NCI-H82 (cell line): Measurements from ENCODE around the gene TGM6.
A peak's percentile ranks its signal among the peaks of the same experiment; 100 is the strongest.
"Not testable (repeated sequence)": the region's sequence is repeated elsewhere in the genome, so short reads cannot be mapped to it uniquely, and the experiment has no call there.

Source experiments
- DNase-seq: peaks from one replicate; lab custom pipeline; 2025; lab: John Stamatoyannopoulos, UW

TGM6 gene

DNA sequence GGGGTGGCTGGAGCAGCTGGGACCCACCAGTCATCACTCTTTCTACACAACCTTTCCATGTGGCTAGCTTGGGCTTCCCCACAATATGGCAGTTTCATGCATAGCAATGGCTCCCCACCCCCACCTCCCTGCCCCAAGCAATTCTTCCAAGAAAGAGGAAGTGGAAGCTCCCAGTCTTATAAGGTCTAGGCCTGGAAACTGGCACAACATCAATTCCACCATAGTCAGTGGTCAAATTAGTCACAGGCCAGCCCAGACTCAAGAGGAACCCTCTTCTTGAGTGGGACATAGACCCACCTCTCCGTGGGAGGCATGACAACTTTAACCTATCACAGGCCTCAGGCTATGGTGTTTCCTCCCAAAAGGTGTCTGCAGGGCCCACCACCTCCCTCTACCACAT is 17.7 kb downstream of the TGM6 start:
- no peak for DNase-seq

DNA sequence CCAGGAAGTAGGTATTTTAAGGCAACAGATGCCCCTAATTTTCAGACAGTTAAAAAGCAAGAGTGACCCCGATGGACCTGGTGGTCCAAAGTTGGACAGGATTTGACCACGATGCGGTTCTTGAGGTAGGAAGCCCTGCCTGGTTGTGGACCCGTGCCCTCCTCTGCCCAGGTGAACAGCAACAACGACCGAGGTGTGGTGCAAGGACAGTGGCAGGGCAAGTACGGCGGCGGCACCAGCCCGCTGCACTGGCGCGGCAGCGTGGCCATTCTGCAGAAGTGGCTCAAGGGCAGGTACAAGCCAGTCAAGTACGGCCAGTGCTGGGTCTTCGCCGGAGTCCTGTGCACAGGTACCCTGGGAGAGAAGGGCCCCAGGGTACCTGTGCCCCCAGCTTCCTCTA is 18.7 kb downstream of the TGM6 start:
- DNase-seq = no peak

DNA sequence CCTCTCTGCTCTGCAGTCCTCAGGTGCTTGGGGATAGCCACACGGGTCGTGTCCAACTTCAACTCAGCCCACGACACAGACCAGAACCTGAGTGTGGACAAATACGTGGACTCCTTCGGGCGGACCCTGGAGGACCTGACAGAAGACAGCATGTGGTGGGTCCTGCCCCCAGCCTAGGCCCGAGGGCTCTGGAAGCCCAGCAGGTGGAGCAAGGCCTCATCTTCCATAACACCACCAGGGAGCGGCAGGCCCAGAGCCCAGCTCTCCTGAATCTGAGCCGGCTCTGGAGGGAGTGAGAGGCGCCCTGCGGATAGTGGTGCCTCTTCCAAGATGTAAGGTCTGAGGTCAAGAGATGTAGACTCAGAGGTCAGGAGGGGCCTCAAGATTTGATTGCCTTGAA is 19.6 kb downstream of the TGM6 start:
- DNase-seq = no peak

DNA sequence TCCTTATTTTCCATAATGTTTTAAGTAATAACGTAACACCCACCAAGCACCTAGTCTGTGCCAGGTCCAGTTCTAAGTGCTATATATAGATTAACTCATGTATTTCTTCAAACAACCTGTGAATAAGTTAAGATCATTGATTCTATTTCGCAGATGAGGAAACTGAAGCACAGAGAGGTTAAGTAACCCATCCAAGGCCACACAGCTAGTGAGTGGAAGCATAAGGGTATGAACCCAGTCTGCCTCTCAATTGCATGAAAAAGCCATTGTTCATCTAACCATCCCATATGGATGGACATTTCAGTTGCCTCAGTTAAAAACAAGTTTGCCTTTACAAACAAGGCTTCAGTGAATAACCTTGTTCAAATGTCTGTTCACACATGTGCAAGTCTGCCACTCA is 20.8 kb downstream of the TGM6 start:
- DNase-seq = no peak

DNA sequence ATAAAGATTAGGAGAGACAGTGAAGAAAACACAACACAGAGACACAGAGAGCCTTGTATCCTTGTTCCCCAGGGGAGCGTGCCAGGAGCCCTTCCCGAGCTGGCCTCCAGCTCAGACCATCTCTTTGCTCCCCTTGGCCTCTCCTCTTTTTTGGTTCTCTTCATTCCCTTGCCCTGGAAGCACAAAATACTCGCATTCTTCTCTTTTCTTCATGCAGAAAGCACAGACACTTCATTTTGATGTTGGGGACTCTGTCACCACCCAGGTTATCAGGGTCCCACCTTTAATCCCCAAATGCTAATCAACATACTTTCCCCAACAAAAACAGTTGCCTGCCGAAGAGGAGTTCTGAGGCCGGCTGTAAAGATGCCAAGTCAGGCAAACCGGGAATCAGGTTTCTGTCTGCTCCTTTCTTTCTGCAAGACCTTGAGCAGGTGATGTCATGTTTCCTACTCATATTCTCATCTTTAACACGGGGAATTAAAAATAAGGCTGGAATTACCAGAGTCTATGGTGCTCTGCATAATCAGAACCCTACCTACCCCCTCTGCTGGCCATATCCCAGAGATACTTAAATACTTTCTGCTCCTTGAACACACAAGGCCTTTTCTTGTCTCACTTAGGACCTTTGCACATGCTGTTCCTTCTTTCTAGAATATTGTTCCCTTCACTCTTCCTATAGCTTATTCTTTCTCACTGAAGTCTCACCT is 21.7 kb downstream of the TGM6 start:
- peak; percentile 34 for DNase-seq

DNA sequence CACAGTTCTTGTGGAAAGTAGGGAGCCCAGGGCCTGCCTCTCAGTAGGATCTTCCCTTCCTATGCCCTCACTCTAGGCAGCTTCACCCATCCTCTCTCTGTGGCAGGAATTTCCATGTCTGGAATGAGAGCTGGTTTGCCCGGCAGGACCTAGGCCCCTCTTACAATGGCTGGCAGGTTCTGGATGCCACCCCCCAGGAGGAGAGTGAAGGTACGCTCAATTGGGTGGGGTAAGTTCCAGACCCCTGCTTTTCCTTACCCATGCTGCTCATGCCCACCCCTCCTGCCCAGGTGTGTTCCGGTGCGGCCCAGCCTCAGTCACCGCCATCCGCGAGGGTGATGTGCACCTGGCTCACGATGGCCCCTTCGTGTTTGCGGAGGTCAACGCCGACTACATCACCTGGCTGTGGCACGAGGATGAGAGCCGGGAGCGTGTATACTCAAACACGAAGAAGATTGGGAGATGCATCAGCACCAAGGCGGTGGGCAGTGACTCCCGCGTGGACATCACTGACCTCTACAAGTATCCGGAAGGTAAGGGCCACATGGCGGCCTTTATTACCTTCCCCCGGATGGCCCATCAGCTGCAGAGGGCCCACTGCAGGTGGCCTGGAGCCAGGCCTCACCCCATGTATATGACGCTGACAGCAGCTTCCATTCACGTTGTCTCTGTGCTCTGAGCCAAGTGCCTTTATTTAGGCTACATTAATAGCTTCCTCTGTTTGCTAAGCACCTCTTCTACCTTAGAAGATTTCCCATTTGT is 22.8 kb downstream of the TGM6 start:
- DNase-seq = no peak

DNA sequence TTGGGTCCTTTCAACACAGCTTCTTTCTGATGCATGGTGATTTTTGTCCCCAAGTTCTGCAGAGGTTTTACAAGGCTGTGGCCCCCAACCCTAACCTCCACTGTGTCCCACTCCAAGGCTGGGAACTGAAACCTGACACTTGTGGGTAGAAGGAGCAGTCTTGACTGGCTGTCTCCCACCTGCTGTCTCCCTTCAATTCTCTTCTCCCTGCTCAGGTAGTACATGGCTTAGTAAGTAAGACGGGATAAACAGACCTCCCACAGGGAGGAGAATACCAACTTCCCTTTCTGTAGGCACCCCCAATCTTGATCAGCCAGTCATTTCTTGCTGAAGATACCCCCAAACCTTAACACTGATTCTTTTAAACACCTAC is 25.0 kb downstream of the TGM6 start:
- DNase-seq = no peak

DNA sequence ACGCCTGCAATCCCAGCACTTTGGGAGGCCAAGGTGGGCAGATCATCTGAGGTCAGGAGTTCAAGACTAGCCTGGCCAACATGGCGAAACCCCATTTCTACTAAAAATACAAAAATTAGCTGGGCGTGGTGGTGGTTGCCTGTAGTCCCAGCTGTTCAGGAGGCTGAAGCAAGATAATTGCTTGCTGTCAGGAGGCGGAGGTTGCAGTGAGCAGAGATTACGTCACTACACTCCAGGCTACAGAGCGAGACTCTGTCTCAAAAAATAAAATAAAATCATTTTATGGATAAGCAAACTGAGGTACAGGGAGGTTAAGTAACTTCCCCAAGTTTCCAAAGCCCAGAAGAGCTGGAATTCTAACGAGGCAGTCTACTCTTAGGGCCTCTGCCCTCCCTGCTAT is 26.7 kb downstream of the TGM6 start:
- not testable (repeated sequence) for DNase-seq

DNA sequence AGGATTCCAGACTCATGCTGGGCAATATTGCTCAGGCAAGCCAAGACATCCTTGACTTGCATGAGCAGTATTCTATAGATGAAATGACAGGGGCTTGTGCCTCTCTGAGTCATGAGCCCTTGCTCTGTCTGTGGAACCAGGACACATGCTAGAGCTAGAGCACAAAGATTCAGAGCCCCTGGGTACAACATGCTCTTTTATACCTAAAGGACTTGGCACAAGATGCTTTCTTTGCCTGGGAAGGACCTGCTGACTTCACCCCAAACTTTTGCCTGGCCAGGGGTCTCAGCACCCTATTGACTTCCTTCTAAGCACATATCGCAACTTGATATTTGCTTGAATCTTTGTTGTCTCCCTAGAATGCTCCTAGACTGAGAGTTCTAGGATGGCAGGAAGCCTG is 27.4 kb downstream of the TGM6 start:
- no peak for DNase-seq

DNA sequence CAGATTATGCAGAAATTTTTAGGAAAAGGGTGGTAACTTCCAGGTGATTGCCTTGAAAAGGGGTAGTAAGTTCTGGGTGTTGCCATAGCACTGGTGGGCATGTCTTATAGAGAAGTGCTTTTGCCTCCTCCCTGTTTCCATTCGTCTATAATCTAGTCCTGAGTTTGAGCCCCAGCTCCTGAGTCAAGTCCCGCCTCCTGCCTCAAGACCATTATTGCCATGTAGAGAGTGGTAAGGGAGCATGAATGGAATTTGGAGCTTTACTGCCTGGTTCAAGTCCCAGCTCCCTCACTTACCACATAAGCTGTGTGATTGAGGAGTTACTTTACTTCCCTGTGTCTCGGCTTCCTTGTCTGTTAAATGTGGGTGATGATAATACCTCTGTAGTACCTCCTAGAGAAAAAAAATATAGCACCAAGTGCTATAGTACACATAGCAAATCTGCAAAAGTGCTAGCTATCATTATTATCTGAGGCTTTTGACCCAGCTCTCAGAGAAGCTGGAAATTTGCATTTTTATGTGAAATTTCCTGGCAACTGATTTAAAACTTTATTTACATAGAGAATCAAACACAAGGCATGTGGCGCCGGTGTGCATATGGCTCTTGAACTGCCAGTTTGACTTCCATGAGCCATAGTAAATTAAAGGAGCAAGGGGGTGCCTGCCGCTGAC is 36.0 kb downstream of the TGM6 start:
- DNase-seq = no peak

DNA sequence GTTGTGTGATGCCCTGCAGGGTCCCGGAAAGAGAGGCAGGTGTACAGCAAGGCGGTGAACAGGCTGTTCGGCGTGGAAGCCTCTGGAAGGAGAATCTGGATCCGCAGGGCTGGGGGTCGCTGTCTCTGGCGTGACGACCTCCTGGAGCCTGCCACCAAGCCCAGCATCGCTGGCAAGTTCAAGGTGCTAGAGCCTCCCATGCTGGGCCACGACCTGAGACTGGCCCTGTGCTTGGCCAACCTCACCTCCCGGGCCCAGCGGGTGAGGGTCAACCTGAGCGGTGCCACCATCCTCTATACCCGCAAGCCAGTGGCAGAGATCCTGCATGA is 36.5 kb downstream of the TGM6 start:
- no peak for DNase-seq

DNA sequence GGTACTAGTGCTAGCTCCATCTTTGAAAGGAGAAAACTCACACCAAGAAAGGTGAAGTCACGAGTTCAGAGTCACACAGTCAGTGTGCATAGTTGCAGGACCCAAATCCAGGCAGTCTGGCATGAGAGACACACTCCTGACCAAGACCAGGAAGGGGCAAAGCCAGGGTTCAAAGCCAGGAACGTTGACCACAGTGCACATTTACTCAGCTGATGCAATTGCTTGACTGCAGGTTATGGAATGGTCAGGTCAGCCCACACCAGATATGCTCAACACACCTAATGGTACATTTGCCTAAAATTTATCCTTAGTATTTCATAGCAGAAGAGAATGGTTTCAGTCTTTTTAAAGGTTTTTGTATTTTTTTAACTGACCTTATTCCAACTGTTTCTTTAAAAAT is 37.7 kb downstream of the TGM6 start:
- no peak for DNase-seq

DNA sequence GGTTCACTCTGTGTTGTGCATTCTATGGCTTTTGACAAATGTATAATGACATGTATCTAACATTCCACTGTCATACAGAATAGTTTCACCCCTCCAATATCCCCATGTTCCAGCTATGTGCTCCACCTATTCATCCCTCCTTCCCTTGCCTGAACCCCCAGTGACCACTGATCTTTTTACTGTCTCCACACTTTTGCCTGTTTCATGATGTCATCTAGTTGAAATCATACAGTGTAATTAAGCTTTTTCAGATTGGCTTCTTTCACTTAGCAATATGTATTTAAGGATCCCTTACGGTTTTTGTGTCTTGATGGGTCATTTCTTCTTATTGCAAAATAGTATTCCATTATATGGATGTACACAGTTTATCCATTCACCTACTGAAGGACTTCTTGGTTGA is 39.8 kb downstream of the TGM6 start:
- DNase-seq = no peak

DNA sequence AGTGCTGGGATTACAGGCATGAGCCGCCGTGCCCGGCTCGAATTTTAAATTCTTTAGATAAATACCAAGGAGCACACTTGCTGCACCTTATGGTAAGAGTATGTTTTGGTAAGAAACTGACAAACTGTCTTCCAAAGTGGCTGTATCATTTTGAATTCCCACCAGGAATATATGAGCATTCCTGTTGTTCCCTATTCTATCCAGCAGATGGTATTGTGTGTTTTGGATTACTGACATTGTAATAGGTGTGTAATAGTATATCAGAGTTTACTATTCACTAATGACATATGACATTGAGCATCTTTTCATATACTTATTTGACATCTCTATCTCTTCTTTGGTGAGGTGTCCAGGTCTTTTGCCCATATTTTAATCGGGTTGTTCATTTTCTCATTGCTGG is 40.5 kb downstream of the TGM6 start:
- peak; percentile 31 for DNase-seq

DNA sequence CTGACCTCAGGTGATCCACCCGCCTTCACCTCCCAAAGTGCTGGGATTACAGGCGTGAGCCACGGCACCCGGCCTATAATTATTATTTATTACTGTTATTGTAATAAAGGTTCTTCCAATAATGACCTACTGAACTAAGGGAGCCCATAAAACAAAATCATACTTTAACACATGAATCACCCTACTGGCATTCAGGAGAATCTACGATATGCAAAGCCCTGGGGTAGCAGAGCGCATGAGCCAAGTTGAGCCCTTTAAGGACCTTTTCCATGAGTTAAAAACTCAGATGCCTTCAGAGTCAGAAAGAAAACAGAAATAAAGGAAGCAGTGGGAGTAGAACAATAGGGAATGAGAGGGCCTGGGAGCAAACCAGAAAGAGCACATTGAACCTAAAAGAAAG is 48.4 kb downstream of the TGM6 start:
- no peak for DNase-seq

DNA sequence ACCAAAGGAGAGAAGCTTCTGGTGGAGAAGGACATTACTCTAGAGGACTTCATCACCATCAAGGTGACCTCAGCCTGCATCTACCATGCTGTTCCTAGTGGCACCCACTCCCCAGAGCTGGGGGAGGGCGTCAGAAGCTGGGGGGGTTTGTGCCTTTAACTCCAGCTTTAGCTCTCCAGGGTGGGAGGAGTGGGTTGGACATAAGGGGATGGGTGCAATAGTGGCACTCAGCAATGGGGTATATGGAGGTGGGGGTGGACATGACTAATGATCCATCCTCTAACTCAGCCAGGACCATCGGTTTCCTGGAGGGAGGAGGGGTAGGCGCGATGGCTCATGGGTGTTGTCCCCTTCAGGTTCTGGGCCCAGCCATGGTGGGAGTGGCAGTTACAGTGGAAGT is 49.8 kb downstream of the TGM6 start:
- no peak for DNase-seq

DNA sequence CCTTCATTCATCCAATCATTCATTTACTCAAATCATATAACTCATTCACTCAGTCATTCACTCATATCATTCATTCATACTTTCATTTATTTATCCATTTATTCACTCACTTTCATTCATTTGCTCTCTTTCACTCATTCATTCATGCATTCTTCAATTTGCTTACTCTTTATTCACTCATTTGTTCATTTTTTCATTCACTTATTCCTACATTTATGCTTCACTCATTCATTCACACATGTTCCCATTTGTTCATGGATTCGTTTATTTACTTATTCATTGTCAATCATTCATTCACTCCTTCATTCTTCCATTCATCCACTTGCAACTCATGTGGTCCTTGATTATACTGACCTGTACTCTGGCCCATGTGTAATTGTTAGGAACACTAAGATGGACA is 50.5 kb downstream of the TGM6 start:
- DNase-seq = no peak

DNA sequence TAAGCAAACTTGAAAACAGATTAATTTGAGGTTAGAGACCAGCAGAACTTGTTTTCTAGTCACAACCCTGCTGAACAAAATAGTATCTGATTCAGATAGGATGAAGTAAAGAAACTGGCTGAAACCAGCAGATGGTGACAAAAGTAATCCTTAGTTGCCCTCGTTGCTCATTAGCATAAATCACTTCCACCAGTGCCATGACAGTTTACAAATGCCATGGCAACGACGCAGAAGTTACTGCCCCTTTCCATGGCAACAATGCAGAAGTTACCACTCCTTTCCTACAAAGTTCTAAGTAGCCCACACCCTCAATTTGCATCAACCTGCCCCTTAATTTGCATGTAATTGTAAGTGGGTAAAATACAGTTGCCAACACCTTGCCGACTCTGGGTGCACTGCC is 66.1 kb downstream of the TGM6 start:
- DNase-seq = peak; percentile 71

DNA sequence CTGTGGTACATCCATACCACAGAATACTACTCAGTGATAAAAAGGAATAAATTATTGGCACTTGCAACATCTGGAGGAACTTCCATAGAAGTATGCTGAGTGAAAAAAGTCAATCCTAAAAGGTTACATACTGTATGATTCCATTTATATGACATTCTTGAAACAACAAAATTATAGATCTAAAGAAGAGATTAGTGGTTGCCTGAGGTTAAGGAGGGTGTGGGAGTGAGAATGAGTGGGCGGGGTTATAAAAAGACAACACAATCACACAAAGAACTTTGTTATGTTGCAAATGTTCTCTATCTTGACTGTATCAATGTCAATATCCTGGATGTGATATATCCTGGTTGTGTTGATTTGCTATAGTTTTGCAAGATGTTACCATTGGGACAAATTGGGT is 68.7 kb downstream of the TGM6 start:
- no peak for DNase-seq

DNA sequence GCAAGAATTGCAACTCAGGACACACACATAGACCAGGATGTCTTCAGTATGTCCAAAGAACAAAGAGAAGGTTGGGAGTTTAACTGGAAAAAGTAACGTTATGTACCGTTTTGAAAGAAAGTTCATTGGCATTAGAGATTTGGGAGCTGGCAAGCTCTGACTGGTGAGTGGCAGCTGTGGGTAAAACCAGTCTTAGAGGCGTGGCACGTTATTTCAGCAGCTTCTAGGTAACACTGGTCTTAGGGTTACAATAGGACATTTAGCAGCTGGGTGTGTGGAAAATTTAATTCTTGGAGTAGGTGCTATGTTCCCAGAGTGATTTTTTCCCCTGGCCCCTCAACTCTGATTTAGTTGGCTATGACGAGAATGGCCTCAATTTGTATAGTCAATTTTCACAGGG is 70.7 kb downstream of the TGM6 start:
- DNase-seq = no peak

DNA sequence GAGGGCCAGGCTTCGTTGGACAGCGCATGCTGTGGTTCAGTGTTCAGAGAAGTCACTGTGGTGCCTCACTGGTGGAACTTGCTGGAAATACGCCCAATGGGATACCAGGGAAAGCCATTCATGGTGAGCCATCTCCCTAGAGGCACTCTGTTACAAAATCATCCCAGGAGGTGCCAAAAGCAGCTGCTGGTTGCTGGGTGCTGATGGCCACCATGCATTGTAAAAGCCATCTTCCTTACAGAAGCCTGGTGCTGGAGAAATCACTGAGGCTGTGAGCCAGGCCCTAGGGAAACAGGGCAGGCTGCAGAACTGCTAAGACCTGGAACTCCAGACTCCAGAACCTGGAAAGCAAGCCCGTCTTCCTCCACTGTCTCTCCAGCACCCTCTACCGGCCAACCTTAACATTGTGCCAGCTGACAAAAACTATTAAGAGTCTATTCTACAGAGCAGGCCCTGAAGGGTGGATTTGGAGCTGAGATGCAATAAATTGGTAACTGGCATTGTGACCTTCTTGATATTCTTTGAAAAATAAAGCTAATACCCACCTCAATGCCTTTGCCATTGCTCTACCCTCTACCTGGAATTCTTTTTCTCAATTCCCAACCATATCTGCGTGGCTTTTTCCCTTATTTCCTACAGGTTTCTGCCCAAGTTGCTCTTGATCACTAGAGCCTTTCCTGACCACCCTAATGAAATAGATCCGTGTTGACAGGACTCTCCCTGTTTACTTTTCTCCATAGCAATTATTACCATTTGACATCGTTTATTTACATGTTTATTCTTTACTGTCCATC is 71.4 kb downstream of the TGM6 start:
- peak; percentile 84 for DNase-seq

DNA sequence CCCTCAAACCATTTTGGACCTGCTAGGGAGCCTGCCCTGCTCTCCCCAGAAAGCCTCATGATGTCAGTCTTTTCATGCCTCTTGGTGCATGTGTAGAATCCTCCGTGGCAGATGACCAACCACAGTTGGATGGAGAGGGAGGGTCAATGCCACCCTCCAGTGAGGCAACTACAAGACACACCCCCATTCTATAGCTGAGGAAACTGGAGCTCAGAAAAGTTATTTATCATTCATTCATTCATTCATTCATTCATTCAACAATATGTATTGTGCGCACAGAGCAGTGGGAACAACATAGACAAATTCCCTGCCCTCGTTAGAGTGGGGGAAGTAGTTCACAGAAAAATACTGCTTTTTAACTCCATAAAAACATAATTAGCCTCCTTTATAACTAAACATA is 73.1 kb downstream of the TGM6 start:
- DNase-seq = no peak
